Activated naive CD4-positive, alpha-beta T cell treated with anti-CD3 and anti-CD28 coated beads, Interleukin-2, amount 10 ng/mL, durations not matched to agents 7 days and 5 days (primary cell): ENCODE results near the gene OR6B1.
A peak's percentile ranks its signal among the peaks of the same experiment; 100 is the strongest.
"Not testable (repeated sequence)": the region's sequence is repeated elsewhere in the genome, so short reads cannot be mapped to it uniquely, and the experiment has no call there.

ENCODE experiments used
- CTCF ChIA-PET: fragments of 350-600 bp; sonication (Branson Sonifier 250); formaldehyde crosslinking; loops from one replicate; lab custom pipeline; 2021; ENCODE audit warnings: antibody characterized with exemption; lab: Charles Lee
- DNase-seq: peaks from one replicate; pipeline ENCODE4 v3.0.0-alpha.2; 2020
- H3K27ac Mint-ChIP-seq: one replicate; pipeline ENCODE4 v1.8.0; 2021; ENCODE audit warnings: mild to moderate bottlenecking, moderate library complexity, mixed read lengths
- H3K27me3 Mint-ChIP-seq: one replicate; pipeline ENCODE4 v1.8.0; 2021; ENCODE audit warnings: mild to moderate bottlenecking, mixed read lengths
- H3K36me3 Mint-ChIP-seq: one replicate; pipeline ENCODE4 v1.8.0; 2021; ENCODE audit warnings: mixed read lengths
- H3K4me1 Mint-ChIP-seq: one replicate; pipeline ENCODE4 v1.8.0; 2021; ENCODE audit warnings: mixed read lengths
- H3K4me3 Mint-ChIP-seq: one replicate; pipeline ENCODE4 v1.8.0; 2021; ENCODE audit warnings: mild to moderate bottlenecking, moderate library complexity, mixed read lengths
- H3K9me3 Mint-ChIP-seq: one replicate; pipeline ENCODE4 v1.8.0; 2021; ENCODE audit warnings: mixed read lengths

Gene OR6B1

GRCh38 chr7:143980746-143981510 lies 19.2 kb upstream of the OR6B1 start:
- Mint-ChIP-seq H3K36me3 (no peaks in the 10 kb centered on the region), H3K27ac (no peak overlapping the region), H3K27me3 (peaks cover 4% of the 10 kb centered on the region), H3K9me3 (no peaks in the 10 kb centered on the region), H3K4me3 (no peak overlapping the region), H3K4me1 (no peaks in the 10 kb centered on the region)
- no peak for DNase-seq
- CTCF ChIA-PET, result no interaction called here

- no peaks in the 10 kb centered on the region for H3K36me3 Mint-ChIP-seq
- no peaks in the 10 kb centered on the region for H3K9me3 Mint-ChIP-seq
- H3K27ac Mint-ChIP-seq, result no peak overlapping the region
- H3K4me3 Mint-ChIP-seq, result no peak overlapping the region
- peaks cover 4% of the 10 kb centered on the region for H3K27me3 Mint-ChIP-seq
- H3K4me1 Mint-ChIP-seq, result peaks cover 20% of the 10 kb centered on the region
- no peak for DNase-seq
- CTCF ChIA-PET, result interaction anchor here (0.6 to 1.2 kb wide), 2 partner anchors 144 to 707 kb away, joined by 3 read pairs; no protein-coding TSS in a partner anchor
These were observed 16.2 kb upstream of the OR6B1 start for GRCh38 chr7:143983960-143984359.

- Mint-ChIP-seq H3K4me3 (no peak overlapping the region), H3K9me3 (peaks cover 7% of the 10 kb centered on the region), H3K4me1 (peaks cover 20% of the 10 kb centered on the region), H3K27me3 (no peaks in the 10 kb centered on the region), H3K27ac (peak overlapping the region; percentile 6), H3K36me3 (peaks cover 4% of the 10 kb centered on the region)
- CTCF ChIA-PET, result no interaction called here
- no peak for DNase-seq
These were observed 12.6 kb upstream of the OR6B1 start for GRCh38 chr7:143987513-143987912.

- H3K4me3 Mint-ChIP-seq, result no peak overlapping the region
- H3K36me3 Mint-ChIP-seq, result peaks cover 4% of the 10 kb centered on the region
- no peak for DNase-seq
- no peak overlapping the region for H3K27ac Mint-ChIP-seq
- H3K9me3 Mint-ChIP-seq, result peaks cover 7% of the 10 kb centered on the region
- no peaks in the 10 kb centered on the region for H3K27me3 Mint-ChIP-seq
- CTCF ChIA-PET, result no interaction called here
- H3K4me1 Mint-ChIP-seq, result peaks cover 20% of the 10 kb centered on the region
These were observed 11.0 kb upstream of the OR6B1 start for GRCh38 chr7:143988976-143989745.

- CTCF ChIA-PET, result no interaction called here
- peaks cover 4% of the 10 kb centered on the region for H3K36me3 Mint-ChIP-seq
- no peak overlapping the region for H3K4me3 Mint-ChIP-seq
- H3K27ac Mint-ChIP-seq, result no peak overlapping the region
- peaks cover 7% of the 10 kb centered on the region for H3K9me3 Mint-ChIP-seq
- no peaks in the 10 kb centered on the region for H3K27me3 Mint-ChIP-seq
- DNase-seq, result no peak
- H3K4me1 Mint-ChIP-seq, result peaks cover 5% of the 10 kb centered on the region
These were observed 7.5 kb upstream of the OR6B1 start for GRCh38 chr7:143992670-143993069.

GRCh38 chr7:143993924-143994323 lies 6.2 kb upstream of the OR6B1 start:
- CTCF ChIA-PET, result no interaction called here
- H3K27me3 Mint-ChIP-seq, result no peaks in the 10 kb centered on the region
- H3K4me3 Mint-ChIP-seq, result no peak overlapping the region
- H3K4me1 Mint-ChIP-seq, result no peaks in the 10 kb centered on the region
- no peak for DNase-seq
- H3K9me3 Mint-ChIP-seq, result peaks cover 7% of the 10 kb centered on the region
- H3K36me3 Mint-ChIP-seq, result peaks cover 4% of the 10 kb centered on the region
- no peak overlapping the region for H3K27ac Mint-ChIP-seq

GRCh38 chr7:144001543-144001942 lies 1.4 kb downstream of the OR6B1 start:
- no peak overlapping the region for H3K4me3 Mint-ChIP-seq
- H3K36me3 Mint-ChIP-seq, result no peaks in the 10 kb centered on the region
- no peaks in the 10 kb centered on the region for H3K9me3 Mint-ChIP-seq
- DNase-seq, result no peak
- CTCF ChIA-PET, result interaction anchor here (0.6 kb wide), 1 partner anchor 1597 kb away, joined by 3 read pairs; no protein-coding TSS in a partner anchor
- no peak overlapping the region for H3K27ac Mint-ChIP-seq
- H3K4me1 Mint-ChIP-seq, result no peaks in the 10 kb centered on the region
- H3K27me3 Mint-ChIP-seq, result no peaks in the 10 kb centered on the region

- Mint-ChIP-seq H3K4me1 (no peaks in the 10 kb centered on the region), H3K9me3 (peaks cover 7% of the 10 kb centered on the region), H3K36me3 (no peaks in the 10 kb centered on the region), H3K27me3 (peaks cover 4% of the 10 kb centered on the region), H3K4me3 (no peak overlapping the region), H3K27ac (no peak overlapping the region)
- no peak for DNase-seq
- CTCF ChIA-PET, result no interaction called here
These were observed 4.6 kb downstream of the OR6B1 start for GRCh38 chr7:144004703-144005102.

- Mint-ChIP-seq H3K4me3 (no peak overlapping the region), H3K9me3 (peaks cover 12% of the 10 kb centered on the region), H3K27ac (no peak overlapping the region), H3K27me3 (peaks cover 4% of the 10 kb centered on the region), H3K36me3 (no peaks in the 10 kb centered on the region), H3K4me1 (no peaks in the 10 kb centered on the region)
- no peak for DNase-seq
- CTCF ChIA-PET, result no interaction called here
These were observed 6.0 kb downstream of the OR6B1 start for GRCh38 chr7:144006029-144006691.

- no peak overlapping the region for H3K27ac Mint-ChIP-seq
- H3K36me3 Mint-ChIP-seq, result no peaks in the 10 kb centered on the region
- peaks cover 12% of the 10 kb centered on the region for H3K9me3 Mint-ChIP-seq
- peaks cover 4% of the 10 kb centered on the region for H3K27me3 Mint-ChIP-seq
- DNase-seq, result no peak
- CTCF ChIA-PET, result no interaction called here
- H3K4me1 Mint-ChIP-seq, result no peaks in the 10 kb centered on the region
- no peak overlapping the region for H3K4me3 Mint-ChIP-seq
These were observed 6.5 kb downstream of the OR6B1 start for GRCh38 chr7:144006692-144007042.

- H3K4me3 Mint-ChIP-seq, result no peak overlapping the region
- H3K27me3 Mint-ChIP-seq, result peaks cover 4% of the 10 kb centered on the region
- H3K4me1 Mint-ChIP-seq, result no peaks in the 10 kb centered on the region
- no peak for DNase-seq
- no peaks in the 10 kb centered on the region for H3K36me3 Mint-ChIP-seq
- CTCF ChIA-PET, result no interaction called here
- H3K9me3 Mint-ChIP-seq, result peaks cover 12% of the 10 kb centered on the region
- no peak overlapping the region for H3K27ac Mint-ChIP-seq
These were observed 9.2 kb downstream of the OR6B1 start for GRCh38 chr7:144009361-144009760.

GRCh38 chr7:144010061-144010460 lies 9.9 kb downstream of the OR6B1 start:
- H3K9me3 Mint-ChIP-seq, result peaks cover 12% of the 10 kb centered on the region
- CTCF ChIA-PET, H3K27ac Mint-ChIP-seq, H3K27me3 Mint-ChIP-seq, DNase-seq, H3K36me3 Mint-ChIP-seq, H3K4me3 Mint-ChIP-seq, H3K4me1 Mint-ChIP-seq: not testable (repeated sequence)

- H3K4me1 Mint-ChIP-seq, CTCF ChIA-PET, H3K27me3 Mint-ChIP-seq, H3K36me3 Mint-ChIP-seq, DNase-seq, H3K4me3 Mint-ChIP-seq, H3K27ac Mint-ChIP-seq: not testable (repeated sequence)
- H3K9me3 Mint-ChIP-seq, result peaks cover 12% of the 10 kb centered on the region
These were observed 10.7 kb downstream of the OR6B1 start for GRCh38 chr7:144010821-144011220.

GRCh38 chr7:144011458-144012230 lies 11.5 kb downstream of the OR6B1 start:
- Mint-ChIP-seq H3K36me3 (no peaks in the 10 kb centered on the region), H3K27ac (no peak overlapping the region), H3K9me3 (peaks cover 12% of the 10 kb centered on the region), H3K4me3 (no peak overlapping the region), H3K4me1 (no peaks in the 10 kb centered on the region), H3K27me3 (peaks cover 4% of the 10 kb centered on the region)
- CTCF ChIA-PET, result no interaction called here
- DNase-seq, result no peak
